DMS79 (cell line): ENCODE data around the gene RAC3.

Source experiments
- DNase-seq: peaks from one replicate; lab custom pipeline; 2025; lab: John Stamatoyannopoulos, UW

Gene RAC3

DNA sequence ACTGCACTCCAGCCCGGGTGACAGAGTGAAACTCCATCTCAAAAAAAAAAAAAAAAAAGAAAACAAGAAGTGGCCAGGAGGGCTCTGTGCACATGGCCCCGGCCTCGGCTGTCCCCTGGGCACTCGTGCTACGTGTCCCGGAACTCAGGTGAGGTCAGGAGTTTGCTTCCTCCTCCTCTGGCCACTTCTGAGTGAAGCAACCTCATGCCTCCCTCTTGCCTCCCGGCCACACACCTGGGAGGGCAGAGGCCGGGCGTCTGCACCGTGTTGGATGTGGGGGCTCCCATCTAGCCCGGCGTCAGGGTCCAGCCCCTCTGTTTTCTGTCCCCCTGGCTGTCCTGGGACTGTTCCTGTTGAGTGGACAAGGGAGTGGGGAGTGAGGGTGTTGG lies 31.9 kb upstream of the RAC3 start:
- DNase-seq: no peak

DNA sequence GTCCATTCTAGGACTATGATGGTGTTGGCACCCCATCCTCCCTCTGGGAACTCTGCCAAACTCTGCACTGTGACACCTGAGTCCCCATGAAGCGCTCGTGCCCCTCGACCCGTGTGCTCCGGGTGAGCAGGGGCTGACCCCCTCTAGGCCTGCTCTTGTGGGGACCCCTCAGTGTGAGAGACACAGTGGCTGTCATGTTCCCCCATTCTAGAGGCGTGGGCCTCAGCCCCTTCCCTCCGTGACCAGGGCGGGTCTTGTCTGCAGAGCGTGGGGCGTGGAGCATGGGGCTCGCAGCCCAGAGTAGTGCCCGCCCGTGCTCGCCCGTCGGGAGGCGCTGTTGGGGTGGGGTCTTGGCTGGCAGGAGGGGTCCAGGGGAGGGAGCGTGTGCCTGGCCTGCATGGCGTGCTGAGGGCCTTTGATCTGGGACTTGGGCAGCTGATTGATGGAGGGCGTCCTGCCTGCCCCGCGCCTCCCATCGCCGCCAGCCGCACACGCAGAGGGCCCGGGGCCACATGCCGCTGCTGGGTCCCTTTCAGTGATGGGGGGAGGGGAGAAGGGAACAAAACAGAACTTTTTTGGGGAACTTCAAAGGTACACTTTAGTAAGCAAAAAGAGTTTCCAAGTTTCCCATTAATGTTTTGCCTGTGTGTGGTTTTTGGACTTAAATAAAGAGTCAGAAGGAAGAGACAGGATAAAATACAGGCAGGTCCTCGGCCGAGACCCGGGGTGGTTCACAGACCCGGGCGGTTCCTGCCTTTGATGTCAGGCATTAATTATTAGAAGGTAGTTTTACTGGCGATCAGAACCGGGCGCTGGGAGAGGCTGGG lies 31.3 kb upstream of the RAC3 start:
- DNase-seq: no peak

DNA sequence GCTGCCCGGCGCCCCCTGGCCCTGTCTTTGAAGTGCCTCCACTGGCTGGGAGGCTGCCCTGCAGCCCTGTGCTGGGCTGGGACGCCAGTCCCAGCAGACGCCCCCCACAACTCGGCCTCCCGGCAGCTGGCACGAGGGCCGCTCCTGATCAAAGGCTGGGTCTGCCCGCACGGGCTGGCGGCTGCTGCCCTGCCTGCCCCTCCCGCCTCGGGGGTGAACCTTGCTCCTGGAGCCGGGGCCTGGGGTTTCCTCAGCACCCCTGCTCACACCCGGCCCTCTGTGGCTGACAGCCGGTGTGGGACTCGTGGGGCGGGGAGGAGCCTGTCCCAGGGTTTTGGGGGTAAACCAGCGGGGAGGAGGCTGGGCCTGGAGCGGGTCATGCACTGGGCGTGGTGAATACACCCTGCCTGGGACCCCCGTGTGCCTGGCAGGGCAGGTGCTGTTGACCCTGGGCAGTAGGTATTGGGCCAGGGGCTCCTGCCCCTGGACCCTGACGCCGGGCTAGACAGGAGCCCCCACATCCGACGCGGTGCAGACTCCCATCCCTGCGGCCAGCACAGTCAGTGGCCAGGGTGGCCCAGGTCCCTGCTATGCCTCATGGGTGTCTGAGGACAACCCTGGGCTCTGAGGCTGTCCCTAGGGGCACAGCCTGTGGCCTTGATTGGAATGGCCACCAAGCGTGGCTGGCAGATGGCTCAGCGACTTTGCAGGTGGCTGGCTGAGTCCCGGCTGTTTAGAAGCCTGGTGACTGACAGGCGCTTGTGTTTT lies 30.5 kb upstream of the RAC3 start:
- no peak for DNase-seq

DNA sequence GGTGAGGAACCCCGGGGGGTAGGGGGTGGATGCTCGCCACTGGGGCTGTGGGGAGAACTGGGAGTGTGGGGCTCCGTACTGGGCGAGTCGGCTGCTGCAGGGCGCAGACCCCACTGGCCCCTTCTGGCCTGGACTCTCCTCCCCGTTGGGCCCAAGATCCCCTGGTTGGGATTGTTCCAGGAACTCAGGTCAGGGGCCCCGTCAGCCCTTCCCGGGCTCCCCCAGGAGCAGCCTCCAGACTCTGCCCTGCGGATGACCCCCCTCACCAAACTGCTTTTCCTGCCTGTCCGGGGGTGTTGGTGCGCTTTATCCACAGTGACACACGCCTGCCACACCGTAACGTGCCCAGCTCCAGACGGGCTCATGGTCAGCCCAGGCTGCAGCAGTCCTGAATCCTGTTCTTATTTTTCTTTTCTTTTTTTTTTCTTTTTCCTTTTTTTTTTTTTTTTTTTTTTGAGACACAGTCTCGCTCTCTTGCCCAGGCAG lies 29.9 kb upstream of the RAC3 start:
- no peak for DNase-seq

DNA sequence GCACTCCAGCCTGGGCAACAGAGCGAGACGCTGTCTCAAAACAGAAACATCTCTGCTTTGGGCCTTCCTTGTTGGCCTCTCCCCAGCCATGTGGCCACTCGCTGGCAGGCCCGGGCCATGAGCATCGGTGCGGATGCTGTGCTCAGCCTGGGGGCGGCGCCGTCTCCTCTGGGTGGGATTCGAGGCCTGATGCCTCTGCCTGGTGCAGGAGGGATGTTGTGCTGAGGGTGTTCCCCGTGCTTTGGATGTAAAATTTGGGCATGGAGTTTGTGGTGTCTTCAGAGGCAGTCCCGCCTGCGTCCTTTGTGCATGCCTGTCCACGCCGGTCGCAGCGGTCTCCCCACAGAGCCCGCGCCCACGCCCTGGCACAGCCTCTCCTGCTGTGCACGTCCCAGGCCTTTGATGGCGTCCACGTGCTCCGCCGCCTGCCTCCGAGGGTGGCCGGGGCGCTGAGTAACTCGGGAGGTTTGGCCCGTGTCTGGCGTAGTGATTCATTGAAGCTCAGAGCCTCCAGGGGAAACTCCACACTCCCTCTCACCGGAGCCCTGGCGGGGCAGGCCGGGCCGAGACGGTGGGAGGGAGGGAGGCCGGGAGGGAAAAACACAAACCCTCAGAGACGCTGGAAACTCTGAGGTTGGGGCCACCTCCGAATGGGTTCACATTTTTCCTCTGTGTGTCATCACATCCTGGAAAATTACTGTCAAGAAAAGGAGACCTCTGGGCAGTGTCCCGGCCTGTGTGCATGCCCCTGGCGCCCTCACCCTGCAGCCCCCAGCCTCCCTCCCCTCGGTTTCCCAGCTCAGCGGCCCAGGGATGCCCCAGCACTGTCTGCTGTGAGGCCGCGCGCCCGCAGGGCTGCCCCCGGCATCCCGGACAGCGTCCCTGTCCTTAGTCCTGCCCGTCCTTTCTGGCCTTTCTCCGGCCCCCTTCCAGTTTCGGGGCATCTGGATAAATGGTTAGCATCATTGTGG lies 27.8 kb upstream of the RAC3 start:
- no peak for DNase-seq

DNA sequence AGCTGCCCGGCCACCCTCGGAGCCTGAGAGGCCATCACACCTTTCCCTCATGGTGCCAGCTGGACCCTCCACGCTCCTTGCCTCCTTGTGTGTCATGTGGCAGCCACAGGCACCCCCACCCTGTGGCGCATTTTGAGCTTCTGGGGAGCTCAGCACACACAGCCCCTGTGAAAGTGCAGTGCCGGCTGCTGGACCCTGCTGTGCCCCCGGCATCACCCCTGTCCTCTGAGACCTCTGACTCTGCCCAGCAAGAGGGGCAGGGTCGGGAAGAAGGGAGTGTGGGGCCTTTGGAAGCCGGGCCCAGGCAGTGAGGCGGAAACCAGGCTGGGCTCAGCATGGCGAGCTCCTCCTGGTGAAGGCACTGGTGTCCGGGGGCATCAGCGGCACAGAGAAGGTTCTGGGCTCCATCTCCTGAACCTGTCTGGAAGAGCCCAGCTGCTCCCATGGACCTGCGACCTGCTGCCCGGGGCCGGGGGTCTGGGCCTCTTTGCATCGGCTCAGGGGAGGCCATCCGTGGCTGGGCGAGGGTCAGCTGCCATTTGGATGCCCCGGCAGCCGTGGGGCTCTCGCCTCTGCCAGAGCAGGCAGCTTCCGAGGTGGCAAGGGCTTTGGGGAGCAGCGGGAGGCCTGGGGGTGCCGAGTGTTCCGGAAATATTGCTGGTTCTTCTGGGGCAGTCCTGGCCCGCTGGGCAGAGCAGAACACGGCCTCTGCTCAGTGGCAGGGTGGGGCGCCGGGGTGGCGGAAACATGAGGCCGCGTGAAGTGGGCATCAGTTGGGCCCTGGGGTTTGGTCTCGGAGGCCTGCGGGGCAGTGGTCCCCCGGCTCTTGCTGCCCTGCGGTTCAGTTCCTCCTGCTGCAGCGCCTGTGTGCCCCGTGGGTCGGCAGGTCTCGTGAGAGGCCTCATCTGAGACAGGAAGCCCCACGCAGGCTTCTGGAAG lies 26.7 kb upstream of the RAC3 start:
- no peak for DNase-seq

DNA sequence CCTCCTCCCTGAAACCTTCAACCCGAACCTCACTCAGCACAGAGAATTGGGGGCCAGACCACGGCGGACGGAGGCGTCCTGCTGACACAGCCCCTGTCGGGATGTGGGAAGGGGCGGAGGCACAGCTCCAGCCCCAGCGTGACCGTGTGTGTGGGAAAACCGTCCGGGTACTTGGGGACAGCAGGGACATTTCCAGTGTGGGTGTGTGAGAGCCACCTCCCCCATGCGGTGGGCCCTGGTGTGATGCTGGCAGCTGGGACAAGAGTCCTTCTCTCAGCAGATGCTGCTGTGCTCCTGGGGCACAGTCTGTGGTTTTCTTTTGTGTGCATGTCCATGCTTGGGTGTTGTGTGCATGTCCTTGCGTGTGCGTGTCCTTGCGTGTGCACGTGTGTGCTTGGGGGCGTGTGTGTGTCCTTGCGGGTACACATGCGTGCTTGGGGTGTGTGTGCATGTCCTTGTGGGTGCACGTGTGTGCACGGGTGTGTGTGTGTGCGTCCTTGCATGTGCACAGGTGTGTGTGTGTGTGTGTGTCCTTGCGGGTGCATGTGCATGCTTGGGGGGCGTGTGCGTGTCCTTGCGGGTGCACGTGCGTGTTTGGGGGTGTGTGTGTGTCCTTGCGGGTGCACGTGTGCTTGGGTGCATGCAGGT lies 25.7 kb upstream of the RAC3 start:
- DNase-seq: no peak

DNA sequence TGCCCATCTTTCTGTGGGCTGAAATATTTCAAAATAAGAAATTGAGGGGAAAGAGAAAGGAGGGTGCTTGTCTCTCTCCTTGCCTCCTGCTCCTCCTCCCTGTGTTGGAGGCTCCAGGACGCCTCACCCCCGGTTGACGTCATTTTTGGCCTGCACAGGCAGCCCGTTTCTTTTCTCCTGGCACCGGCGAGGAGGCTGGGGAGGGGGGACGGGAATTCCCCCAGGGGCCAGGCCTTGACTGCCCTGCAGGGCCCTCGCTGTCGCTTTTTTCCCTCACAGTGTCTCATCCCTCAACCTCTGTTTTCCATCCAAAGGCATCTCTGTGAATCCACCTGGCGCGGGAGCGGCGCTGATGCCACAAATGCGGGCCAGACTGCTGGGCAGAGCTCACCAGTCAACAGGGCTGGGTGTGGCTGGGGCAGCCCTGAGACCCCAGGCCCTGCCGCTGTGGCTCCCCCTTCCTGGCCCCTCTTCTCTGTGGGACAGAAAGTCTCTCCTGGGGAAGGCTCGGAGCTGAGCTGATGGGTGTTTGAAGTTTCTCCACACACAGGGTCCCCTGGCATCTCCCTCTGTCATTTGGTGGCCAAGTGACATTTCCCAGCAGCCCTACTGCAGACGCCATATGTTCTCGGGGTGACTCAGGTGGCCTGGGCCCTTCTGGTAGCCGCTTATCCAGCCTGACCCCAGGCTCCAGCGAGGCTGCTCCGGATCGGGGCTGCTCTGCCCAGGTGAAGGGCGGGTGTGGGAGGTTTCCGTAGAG lies 24.8 kb upstream of the RAC3 start:
- DNase-seq: no peak

DNA sequence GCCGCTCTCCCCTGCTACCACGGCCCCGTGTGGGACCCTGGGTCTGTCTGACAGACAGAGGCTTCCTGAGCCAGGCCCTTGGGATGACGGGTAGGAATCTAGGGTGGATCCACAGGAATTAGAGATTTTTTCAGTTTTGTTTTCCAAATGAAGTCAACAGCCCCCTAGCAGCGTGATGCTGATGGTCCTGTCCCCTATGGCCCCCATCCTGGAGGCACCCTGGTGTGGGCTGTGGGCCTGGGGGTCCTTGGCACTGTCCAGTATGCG lies 24.3 kb upstream of the RAC3 start:
- no peak for DNase-seq

DNA sequence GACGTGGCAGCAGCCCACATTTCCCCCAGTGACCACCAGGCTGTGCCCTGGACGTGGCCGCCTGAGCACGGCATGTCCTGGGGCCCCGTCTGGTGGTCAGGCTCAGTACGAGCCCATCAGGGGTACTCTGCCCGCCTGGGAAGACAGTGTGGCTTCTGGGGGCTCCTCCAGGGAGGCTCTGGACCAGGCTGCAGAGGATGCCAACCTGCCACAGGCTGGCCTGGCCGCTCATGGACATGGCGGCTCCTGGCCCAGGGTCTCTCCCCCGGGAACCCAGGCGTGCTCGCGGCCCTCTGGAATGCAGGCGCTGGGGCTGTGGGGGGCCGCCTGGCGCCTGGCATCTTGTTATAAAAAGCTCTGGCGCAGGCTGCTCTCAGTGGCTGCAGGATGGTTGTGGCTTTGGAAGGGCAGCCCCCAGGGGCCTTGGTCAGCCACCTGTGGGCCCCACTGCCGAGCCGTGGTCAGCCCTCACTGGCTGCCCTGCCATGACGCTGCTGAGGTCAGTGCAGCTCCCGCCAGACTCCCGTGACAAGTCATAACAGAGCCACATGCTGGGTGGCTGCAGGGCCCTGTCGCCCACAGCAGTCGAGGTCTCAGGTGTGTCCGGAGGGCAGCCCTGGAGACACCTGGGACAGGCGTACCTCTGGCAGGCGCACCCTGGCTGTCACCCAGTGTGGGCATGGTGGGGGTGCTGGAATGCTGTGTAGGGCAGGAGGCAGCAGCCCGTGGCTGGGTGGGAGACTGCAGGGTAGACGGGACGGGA lies 23.8 kb upstream of the RAC3 start:
- DNase-seq: no peak

DNA sequence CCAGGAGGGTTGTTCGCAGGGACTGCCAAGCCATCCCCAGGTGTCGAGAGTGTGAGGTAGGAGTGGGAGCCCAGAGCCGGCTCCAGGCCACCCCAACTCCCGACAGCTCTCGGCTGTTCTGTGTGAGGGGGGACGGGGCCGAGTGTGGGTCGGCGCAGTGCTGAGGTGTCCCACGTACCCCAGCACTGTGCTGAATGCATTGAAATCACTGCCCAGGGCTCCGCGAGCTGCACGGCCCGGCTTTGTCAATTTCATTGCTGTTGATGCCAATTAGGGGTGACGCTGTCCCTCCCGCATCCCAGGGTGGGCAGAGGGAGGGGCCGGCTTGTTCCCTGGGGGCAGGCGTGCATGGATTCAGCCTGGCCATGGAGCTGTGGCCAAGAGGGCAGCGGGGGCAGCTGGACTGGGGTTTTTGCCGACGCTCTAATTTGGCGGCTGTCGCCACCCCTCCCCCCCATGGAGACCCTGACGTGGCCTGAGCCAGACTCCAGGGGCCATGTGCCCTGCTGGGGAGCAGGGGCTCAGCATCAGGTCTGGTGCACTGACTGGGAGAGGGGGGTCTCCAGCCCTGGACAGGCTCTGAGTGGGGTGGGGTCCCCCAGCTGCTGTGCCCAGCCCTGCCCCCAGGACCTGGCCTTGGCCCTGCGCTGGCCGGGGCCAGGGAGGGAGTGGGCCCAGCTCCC lies 23.1 kb upstream of the RAC3 start:
- no peak for DNase-seq

DNA sequence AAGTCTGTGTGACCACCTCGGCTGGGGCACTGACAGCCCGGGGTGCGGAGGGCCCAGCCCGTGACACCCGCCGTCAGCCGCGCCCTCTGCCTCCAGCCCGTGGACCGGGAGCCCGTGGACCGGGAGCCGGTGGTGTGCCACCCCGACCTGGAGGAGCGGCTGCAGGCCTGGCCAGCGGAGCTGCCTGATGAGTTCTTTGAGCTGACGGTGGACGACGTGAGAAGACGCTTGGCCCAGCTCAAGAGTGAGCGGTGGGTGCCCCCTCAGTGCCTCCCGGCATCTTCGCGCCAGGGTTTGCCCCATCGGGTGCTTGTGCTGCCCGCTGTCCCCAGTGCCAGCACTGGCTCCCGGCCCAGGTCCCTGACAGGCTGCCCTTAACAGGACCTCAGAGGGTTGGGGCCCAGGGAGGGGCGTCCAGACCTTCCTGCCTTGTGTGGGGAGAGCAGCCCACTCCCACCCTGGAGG lies 22.5 kb upstream of the RAC3 start:
- no peak for DNase-seq

DNA sequence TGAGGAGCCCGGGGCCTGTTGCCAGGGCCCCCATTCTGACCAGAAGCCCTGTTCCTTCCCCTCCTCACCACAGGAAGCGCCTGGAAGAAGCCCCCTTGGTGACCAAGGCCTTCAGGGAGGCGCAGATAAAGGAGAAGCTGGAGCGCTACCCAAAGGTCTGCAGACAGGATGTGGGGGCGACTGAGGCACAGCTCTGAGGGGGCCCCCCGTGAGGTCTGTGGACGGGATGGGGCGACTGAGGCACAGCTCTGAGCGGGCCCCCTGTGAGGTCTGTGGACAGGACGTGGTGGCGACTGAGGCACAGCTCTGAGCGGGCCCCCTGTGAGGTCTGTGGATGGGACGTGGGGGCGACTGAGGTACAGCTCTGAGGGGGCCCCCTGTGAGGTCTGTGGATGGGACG lies 22.1 kb upstream of the RAC3 start:
- no peak for DNase-seq

DNA sequence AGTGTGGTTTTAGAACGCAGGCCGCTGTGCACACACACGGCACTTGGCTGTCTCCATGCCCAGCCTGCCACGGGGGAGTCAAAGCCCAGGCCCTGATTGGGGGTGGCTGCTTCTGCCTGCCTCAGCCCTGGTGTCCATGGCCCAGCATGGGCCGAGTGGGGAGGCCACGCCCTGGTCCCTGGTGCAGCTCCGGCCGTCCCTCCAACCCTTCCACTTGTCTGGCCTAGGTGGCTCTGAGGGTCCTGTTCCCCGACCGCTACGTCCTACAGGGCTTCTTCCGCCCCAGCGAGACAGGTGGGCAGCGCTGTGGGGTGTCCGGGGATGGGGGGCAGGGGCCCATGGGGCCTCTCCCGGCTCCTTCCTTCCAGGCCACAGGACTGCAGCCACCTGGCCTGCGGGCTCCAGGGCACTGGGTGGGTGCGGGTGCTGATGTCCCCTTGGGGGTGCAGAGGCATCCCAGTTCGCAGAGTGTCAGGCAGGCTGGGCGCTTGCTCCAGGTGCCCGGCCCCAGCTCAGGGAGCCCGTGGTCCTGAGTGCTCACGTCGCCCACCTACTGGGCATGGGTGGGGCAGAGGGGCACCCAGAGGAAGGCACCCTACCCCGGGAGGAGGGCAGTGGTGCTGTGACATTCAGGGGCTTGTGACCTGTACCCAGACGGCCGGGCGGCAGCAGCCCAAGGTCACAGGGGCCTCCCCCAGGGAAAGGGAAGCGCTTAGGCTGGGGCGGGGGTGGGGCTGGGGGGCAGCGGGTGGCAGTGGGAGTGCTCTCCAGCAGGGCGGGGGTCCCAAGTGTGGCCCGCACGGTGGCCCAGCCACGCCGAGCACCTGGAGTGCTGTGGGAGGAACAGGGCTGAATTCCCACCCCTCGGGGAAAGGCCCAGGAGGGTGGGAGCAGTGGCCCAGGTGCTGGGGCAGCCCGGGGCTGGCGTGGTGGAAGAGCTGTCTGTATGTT lies 20.6 kb upstream of the RAC3 start:
- DNase-seq: no peak

DNA sequence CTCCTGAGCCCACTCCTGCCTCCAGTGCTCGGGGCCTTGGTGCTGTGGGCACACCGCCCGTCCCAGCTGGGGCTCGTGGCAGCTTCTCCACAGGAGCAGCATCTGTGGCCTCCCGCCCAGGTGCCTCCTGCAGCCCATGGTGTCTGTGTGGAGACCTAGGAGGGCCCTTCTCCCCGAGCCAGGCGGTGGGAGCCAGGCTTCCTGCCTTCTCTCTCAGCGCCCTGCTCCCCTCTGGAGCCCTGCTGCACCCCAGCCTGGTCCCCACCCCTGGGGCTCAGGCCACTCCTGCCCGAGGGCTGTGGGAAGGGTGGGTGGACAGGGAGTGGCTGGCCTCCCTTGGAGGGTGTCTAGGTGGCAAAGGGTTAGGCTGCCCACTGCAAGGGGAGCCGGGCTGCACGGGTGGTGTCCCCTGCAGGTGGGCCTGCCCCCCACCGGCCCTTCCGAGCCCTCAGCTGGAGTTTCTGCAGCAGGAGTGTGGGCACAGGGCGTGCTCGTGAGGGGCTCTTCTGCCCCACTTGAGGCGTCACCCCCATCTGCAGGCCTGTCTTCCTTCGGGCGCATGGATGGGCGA lies 19.8 kb upstream of the RAC3 start:
- DNase-seq: no peak

DNA sequence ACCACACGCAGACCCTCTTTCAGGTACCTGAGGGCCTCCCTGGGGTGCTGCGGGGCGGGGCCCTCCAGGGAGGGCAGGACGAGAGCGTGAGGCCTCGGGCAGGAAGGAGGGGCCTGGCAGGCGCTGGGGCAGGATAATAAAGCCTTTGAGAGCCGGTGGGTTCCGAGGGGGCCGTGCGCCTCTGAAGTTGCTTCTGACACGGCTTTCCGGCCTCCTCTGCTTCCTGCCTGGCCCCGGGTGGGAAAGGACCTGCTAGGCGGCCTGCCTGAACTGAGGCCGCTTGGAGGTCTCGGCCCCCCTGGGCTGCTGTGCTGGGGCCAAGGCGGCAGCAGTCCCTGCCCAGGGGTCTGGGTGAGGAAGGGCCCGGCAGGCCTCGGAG lies 19.2 kb upstream of the RAC3 start:
- no peak for DNase-seq

DNA sequence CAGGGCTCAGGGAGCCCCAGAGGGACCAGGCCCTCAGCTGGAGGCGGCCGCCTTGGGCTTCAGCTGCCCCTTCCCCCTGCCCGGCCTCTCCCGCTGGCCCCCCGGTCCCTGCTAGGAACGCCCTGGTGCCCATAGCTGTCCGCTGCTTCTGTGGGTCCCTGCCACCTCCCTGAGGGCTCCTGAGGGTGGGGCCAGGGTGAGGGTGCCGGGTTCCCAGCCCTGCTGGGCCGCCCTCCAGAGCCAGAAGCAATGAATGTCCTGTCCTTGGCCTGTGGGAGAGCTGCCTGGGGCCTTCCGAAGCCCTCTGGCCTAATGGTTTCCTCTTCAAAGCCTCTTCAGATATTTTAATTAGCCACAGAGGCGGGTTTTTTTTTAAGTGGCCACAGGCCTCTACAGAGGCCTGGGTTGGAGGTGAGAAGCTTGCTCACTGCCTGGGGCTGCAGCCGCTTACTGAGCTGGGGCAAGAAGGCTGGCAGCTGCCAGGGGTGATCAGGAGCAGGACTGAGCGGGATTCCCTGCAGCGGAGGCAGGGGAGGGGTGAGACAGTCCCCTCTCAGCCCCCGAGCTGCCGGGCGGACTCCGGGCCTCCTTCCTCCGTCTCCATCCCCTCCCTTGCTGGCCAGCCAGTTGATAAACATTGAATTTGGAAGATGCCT lies 18.7 kb upstream of the RAC3 start:
- peak; percentile 76 for DNase-seq
